CD14-positive monocyte (primary cell): Measurements from ENCODE around the gene DNAJB12. TPM values are rescaled to one million over a fixed set of nuclear protein-coding genes. Genes with fewer than 3 reads are reported as not detected.

Experiments
- DNase-seq, 3 donors: peaks; one replicate each; pipeline ENCODE4 v3.0.0-alpha.2; 2011 to 2022
- H2AFZ ChIP-seq: 2 replicates; pipeline ENCODE4 v1.6.0; 2012; ENCODE audit warnings: mild to moderate bottlenecking, low read depth, low read length, inconsistent platforms; ENCODE audit not compliant: insufficient read depth, poor library complexity, severe bottlenecking
- H3K27ac ChIP-seq, 2 donors: 1 replicate in 1 of 2; 2 replicates in 1 of 2; pipeline ENCODE4 v1.5.1; 2012 to 2013; ENCODE audit warnings: low read length in 2 of 2, control low read depth in 1 of 2, inconsistent platforms in 1 of 2, low read depth in 1 of 2, mild to moderate bottlenecking in 1 of 2
- H3K27me3 ChIP-seq, 2 donors: one replicate each; pipeline versions ENCODE4 v1.6.0 to v1.6.1; 2011 to 2013; ENCODE audit warnings: low read length in 2 of 2; ENCODE audit not compliant: control insufficient read depth in 2 of 2, insufficient read depth in 2 of 2
- H3K36me3 ChIP-seq, 2 donors: replicated peaks in 1 of 2; 1 replicate in 1 of 2; 2 replicates in 1 of 2; pipeline versions ENCODE4 v1.5.1 to v1.6.1; 2012 to 2013; ENCODE audit warnings: low read length in 2 of 2, control low read depth in 1 of 2, inconsistent platforms in 1 of 2, mild to moderate bottlenecking in 1 of 2; ENCODE audit not compliant: insufficient read depth in 2 of 2, control insufficient read depth in 1 of 2
- H3K4me1 ChIP-seq, 2 donors: 1 replicate in 1 of 2; 2 replicates in 1 of 2; pipeline versions ENCODE4 v1.5.1 to v1.6.1; 2012 to 2013; ENCODE audit warnings: low read length in 2 of 2, control low read depth in 1 of 2, inconsistent platforms in 1 of 2, mild to moderate bottlenecking in 1 of 2, moderate library complexity in 1 of 2; ENCODE audit not compliant: insufficient read depth in 2 of 2, control insufficient read depth in 1 of 2
- H3K4me2 ChIP-seq: replicated peaks from 2 replicates; pipeline ENCODE3; 2012; ENCODE audit warnings: low read length, moderate library complexity, mild to moderate bottlenecking; ENCODE audit not compliant: poor library complexity, severe bottlenecking; ENCODE audit errors: extremely low read depth
- H3K4me3 ChIP-seq, 3 experiments: fragments of 200-600 bp in 1 of 3; sonication (generic) in 1 of 3; replicated peaks in 1 of 3; 1 replicate in 2 of 3; 2 replicates in 1 of 3; pipeline ENCODE4 v1.5.1; 2011 to 2013; ENCODE audit warnings: low read length in 3 of 3, mild to moderate bottlenecking in 3 of 3, control low read depth in 2 of 3, low read depth in 2 of 3, inconsistent platforms in 1 of 3, moderate library complexity in 1 of 3
- H3K79me2 ChIP-seq: 2 replicates; pipeline ENCODE4 v1.6.0; 2012; ENCODE audit warnings: mild to moderate bottlenecking, control low read depth, inconsistent platforms, low read length, moderate library complexity; ENCODE audit not compliant: insufficient read depth
- H3K9ac ChIP-seq: 2 replicates; pipeline ENCODE4 v1.6.0; 2017; ENCODE audit warnings: low read length, mild to moderate bottlenecking; ENCODE audit not compliant: insufficient read depth, poor library complexity, severe bottlenecking
- H3K9me3 ChIP-seq, 2 donors: replicated peaks in 1 of 2; 1 replicate in 1 of 2; 2 replicates in 1 of 2; pipeline versions ENCODE4 v1.5.1 to v1.6.1; 2012 to 2013; ENCODE audit warnings: low read length in 2 of 2, control low read depth in 1 of 2; ENCODE audit not compliant: control insufficient read depth in 1 of 2, insufficient read depth in 1 of 2
- H4K20me1 ChIP-seq: 2 replicates; pipeline ENCODE4 v1.6.0; 2012; ENCODE audit warnings: mild to moderate bottlenecking, low read length, control low read depth, moderate library complexity; ENCODE audit not compliant: insufficient read depth
- H3K27ac Mint-ChIP-seq, 7 donors: one replicate each; pipeline ENCODE4 v1.8.0; 2020; ENCODE audit warnings: mild to moderate bottlenecking in 7 of 7, mixed read lengths in 7 of 7, moderate library complexity in 6 of 7, inconsistent platforms in 2 of 7
- H3K27me3 Mint-ChIP-seq, 3 donors: one replicate each; pipeline ENCODE4 v1.8.0; 2021 to 2022; ENCODE audit warnings: low read depth in 3 of 3, mild to moderate bottlenecking in 3 of 3, mixed read lengths in 3 of 3, moderate library complexity in 3 of 3, inconsistent platforms in 1 of 3
- H3K36me3 Mint-ChIP-seq, 2 donors: one replicate each; pipeline ENCODE4 v1.8.0; 2020; ENCODE audit warnings: mixed read lengths in 2 of 2, inconsistent platforms in 1 of 2, mild to moderate bottlenecking in 1 of 2
- H3K4me1 Mint-ChIP-seq: one replicate; pipeline ENCODE4 v1.8.0; 2020; ENCODE audit warnings: mild to moderate bottlenecking, mixed read lengths
- H3K4me3 Mint-ChIP-seq, 2 donors: one replicate each; pipeline ENCODE4 v1.8.0; 2020; ENCODE audit warnings: mild to moderate bottlenecking in 2 of 2, mixed read lengths in 2 of 2, moderate library complexity in 1 of 2
- H3K9me3 Mint-ChIP-seq, 7 donors: one replicate each; pipeline ENCODE4 v1.8.0; 2020 to 2022; ENCODE audit warnings: mixed read lengths in 7 of 7, mild to moderate bottlenecking in 6 of 7, moderate library complexity in 6 of 7, inconsistent platforms in 2 of 7
- CTCF ChIP-seq: fragments of 200-600 bp; IDR thresholded peaks from one replicate; pipeline ENCODE4 v1.8.0; 2022; ENCODE audit warnings: antibody characterized with exemption, mild to moderate bottlenecking
- WGBS: methylation state at CpG from one replicate; pipeline ENCODE4 v1.1.5; 2013; ENCODE audit warnings: missing lambda C conversion rate; ENCODE audit not compliant: insufficient coverage; 5-methylcytosine and 5-hydroxymethylcytosine counted together
- intact Hi-C, 2 donors: fragments of 100-400 bp; cut with micrococcal nuclease; formaldehyde crosslinking; loops; one replicate each; pipeline versions ENCODE4 v1.15.0 to v1.15.1; 2023
- polyA plus RNA-seq, 3 donors: library from polyadenylated mRNA; depleted of rRNA in 1 of 3; unstranded in 2 of 3; stranded (reverse) in 1 of 3; fragments of 300-500 nt in 2 of 3; fragments of >200 nt in 1 of 3; fragmentation: Illumina TruSeq in 2 of 3; gene quantifications; 1 replicate in 2 of 3; 2 replicates in 1 of 3; pipeline ENCODE4 v1.2.3, GENCODE V29; 2012 to 2021

DNAJB12 gene
- polyA plus RNA-seq, 3 donors = 26.5 to 42.5 (median 37.9) TPM

GRCh38 chr10:72306215-72306760, 48.4 kb downstream of the DNAJB12 start:
- H3K36me3 ChIP-seq = no peaks in the 10 kb centered on the region
- no peak overlapping the region for H3K4me3 Mint-ChIP-seq
- H3K79me2 ChIP-seq = no peaks in the 10 kb centered on the region
- H3K27me3 ChIP-seq = no peaks in the 10 kb centered on the region
- H3K4me3 ChIP-seq = no peak overlapping the region
- peaks cover 2 to 12% (median 2%) of the 10 kb centered on the region in 3 donors for H3K27me3 Mint-ChIP-seq
- WGBS = no CpG with 5 or more reads among the region's 5 CpGs
- H3K9me3 Mint-ChIP-seq = peaks cover 0 to 5% (median 0%) of the 10 kb centered on the region in 7 donors
- peaks cover 31 to 35% of the 10 kb centered on the region in 2 donors for H3K4me1 ChIP-seq
- no peaks in the 10 kb centered on the region for H4K20me1 ChIP-seq
- peaks cover 2 to 4% of the 10 kb centered on the region in 2 donors for H3K36me3 Mint-ChIP-seq
- no peak overlapping the region for H3K9ac ChIP-seq
- H2AFZ ChIP-seq = no peak overlapping the region
- no peak overlapping the region for H3K27ac ChIP-seq
- H3K27ac Mint-ChIP-seq = no peak overlapping the region
- intact Hi-C loops = no loop called here
- no peak for TF ChIP-seq CTCF
- H3K4me1 Mint-ChIP-seq = peaks cover 32% of the 10 kb centered on the region
- no peak for DNase-seq
- no peak overlapping the region for H3K4me2 ChIP-seq
- H3K9me3 ChIP-seq = no peaks in the 10 kb centered on the region

GRCh38 chr10:72303424-72304128, 51.1 kb downstream of the DNAJB12 start:
- no peaks in the 10 kb centered on the region for H3K79me2 ChIP-seq
- no peak overlapping the region for H3K9ac ChIP-seq
- no peak overlapping the region for H3K4me3 Mint-ChIP-seq
- no peaks in the 10 kb centered on the region for H3K36me3 ChIP-seq
- DNase-seq = no peak
- H2AFZ ChIP-seq = no peak overlapping the region
- intact Hi-C loops = no loop called here
- peaks cover 6 to 14% of the 10 kb centered on the region in 2 donors for H3K4me1 ChIP-seq
- H4K20me1 ChIP-seq = no peaks in the 10 kb centered on the region
- H3K27me3 Mint-ChIP-seq = no peaks in the 10 kb centered on the region
- H3K27me3 ChIP-seq = no peaks in the 10 kb centered on the region
- H3K9me3 ChIP-seq = no peaks in the 10 kb centered on the region
- H3K27ac Mint-ChIP-seq = peak overlapping the region in 2 of 7 donors; percentile 27 to 36
- WGBS = 90% methylated on average over 6 of the region's 8 CpGs
- no peak overlapping the region for H3K4me3 ChIP-seq
- H3K4me2 ChIP-seq = no peak overlapping the region
- H3K4me1 Mint-ChIP-seq = peaks cover 11% of the 10 kb centered on the region
- H3K36me3 Mint-ChIP-seq = no peaks in the 10 kb centered on the region
- H3K9me3 Mint-ChIP-seq = peaks cover 0 to 11% (median 0%) of the 10 kb centered on the region in 7 donors
- no peak overlapping the region for H3K27ac ChIP-seq
- no peak for TF ChIP-seq CTCF
